ENCODE results near the gene ITGB5.
"Not testable (repeated sequence)": the region's sequence is repeated elsewhere in the genome, so short reads cannot be mapped to it uniquely, and the experiment has no call there.

Gene ITGB5

DNA sequence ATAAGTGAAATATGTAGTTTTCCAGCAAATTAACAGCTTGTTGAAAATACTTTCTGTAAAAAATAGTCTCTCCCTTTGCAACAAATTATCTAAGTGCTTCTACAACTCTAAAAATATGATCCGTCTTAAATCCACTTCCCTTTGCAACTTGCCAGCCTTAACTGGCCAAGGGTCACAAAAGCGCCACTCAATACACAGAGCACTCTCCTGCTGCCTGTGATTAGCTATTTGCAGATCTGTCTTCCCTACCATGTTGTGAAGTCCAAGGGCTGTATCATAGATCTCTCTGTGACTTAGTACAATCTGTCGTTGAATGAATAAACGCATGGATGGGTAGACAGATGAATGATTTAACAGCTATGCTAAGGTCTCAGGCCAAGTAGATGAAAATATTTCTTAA lies 76.2 kb downstream of the ITGB5 start:
- DNase-seq, result no peak

DNA sequence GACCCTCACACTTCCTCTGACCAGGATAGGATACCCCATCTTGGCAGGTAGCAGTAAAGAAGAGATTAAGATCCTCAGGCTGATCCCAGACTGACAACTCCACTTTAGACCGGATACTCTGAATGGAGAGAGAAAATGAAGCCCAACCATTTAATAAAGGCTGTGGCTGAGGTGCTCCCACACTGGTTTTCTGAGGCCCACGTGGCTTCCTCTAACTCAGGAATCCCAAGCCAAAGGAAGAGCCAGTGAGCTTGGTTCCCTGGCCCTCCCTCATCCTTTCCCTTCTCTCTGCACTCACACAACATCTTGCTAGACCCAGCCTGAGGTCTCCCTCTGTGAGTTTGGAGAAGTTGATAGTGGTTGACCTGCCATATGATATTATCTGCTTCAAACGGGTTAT lies 78.1 kb downstream of the ITGB5 start:
- no peak for DNase-seq

DNA sequence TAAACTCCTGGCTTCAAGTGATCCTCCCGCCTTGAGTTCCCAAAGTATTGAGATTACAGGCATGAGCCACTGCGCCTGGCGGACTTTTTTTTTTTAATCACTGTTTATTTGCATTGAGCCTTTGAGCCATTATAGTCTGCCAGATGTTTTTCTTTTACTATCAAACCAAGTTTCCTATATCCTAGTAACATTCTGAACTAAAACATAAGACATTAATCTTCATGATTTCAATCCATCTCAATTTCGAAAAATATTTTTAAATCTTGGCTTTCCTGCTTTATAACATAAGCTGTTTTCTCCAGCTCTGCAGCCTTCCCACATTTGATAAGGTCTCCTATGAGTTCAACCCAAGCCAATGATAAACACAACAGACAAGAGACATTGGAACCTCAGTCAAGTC lies 81.5 kb downstream of the ITGB5 start:
- DNase-seq, result no peak

DNA sequence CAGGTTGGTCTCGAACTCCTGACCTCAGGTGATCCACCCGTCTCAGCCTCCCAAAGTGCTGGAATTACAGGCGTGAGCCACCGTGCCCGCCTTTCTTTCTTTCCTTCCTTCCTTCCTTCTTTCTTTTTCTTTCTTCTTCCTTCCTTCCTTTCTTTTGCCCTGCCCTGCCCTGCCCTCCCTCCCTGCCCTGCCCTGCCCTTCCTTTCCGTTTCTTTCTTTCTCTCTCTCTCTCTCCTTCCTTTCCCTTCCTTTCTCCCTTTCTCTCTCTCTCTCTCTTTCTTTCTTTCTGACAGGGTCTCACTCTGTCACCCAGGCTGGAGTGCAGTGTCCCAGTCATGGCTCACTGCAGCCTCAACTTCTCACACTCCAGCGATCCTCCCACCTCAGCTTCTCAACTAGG lies 82.3 kb downstream of the ITGB5 start:
- DNase-seq, result no peak

DNA sequence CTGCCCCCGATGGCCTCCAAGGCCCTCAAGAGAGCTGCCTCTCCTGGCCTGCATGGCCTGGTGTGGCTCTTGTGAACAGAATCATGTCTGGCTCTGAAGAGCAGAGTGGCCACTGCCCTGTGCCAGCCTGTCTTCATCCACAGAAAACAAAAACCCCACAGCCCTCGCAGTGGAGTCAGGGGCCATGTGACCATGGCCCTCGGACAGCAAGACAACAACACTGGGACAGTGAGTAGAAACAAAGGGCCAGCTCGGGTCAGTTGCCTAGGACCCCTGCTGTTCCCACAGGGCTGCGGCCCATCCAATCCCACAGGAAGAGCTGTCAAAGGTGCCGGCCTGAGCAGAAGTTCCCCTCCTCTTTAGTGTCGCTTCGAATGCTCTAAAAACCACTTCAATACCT lies 84.5 kb downstream of the ITGB5 start:
- DNase-seq, result no peak

DNA sequence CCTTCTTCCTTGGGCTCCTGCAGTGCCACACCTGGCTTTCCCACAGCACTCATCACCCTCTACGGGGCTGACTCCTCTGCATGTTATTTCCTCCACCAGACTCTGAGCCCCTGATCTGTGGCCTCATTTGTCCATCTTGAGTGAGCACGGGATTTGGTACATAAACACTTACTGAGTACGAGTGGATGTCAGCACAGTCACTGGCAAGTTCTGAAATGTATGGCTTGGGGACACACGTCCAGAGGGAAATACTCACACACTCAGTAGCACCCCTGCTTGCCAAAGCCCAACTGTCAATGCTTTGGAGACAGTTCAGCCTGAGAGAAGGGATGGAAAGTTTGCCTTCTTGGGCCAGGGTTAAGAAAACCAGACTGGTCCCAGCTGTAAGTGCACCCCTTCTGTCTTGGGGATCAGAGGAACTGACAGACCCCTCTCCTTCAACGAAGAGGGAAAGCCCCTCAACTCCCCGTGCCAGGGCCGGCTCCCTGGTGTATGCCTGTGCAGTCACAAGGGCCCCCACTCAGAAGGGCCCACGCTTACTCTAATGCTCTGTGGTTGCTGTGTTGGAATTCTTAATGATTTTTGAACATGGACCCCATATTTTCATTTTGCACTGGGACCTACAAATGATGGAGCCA lies 85.0 kb downstream of the ITGB5 start:
- no peak for DNase-seq

- DNase-seq, result no peak
Measured at GRCh38 chr3:124800511-124801258, 86.5 kb downstream of the ITGB5 start.

DNA sequence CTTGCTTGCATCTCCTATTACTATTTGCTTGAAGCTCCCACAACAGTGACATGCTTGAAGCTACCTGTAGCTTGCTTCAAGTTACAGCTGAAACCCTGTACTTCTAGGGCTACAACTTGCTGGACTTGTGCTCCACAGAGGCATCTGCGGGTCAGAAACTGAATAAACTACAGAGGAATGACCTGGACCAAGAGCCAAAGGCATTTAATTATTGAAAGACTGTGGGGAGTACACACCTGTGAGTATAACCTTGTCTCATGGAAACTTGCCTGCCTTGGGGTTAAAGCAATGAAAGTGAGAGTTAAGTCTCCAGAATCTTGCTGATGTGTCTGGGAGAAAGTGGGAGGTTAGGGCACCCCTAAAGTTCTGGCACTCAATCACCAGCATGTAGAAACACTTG lies 87.1 kb downstream of the ITGB5 start:
- no peak for DNase-seq

- DNase-seq, result no peak
Measured at GRCh38 chr3:124799676-124800075, 87.5 kb downstream of the ITGB5 start.

GRCh38 chr3:124797426-124797945 lies 89.7 kb downstream of the ITGB5 start:
- no peak for DNase-seq

GRCh38 chr3:124796477-124796876 lies 90.7 kb downstream of the ITGB5 start:
- DNase-seq, result no peak

DNA sequence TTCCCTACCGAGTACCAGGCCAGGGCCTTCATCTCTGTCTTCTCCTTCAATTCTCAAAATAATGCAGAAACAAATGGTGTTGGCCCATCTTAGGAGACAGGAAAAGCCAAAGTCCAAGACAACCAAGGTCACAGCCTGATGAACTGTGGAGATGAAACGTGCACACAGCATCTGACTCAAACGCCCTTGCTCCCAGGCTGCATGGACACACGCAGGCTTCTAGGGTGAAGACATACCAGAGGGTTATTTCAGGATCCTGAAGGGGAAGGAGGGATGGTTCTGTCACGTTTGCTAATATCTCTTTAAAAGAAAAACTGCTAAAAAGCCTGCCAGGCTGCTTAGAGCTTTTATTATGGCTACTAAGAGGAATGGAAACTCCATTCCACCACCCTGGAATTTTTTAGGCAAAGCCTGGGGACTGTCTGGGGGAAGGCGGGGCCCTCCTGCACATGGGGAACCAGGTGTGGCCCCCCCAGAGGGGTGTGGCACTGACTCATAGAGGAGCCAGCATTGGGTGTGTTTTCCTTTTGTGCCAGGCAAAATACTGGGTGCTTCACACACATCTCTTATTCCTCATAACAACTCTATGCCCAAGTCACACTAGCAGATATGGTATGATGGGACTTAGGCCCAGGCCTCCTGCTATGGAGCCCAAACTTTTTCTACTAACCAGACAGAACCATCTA lies 94.0 kb downstream of the ITGB5 start:
- no peak for DNase-seq

DNA sequence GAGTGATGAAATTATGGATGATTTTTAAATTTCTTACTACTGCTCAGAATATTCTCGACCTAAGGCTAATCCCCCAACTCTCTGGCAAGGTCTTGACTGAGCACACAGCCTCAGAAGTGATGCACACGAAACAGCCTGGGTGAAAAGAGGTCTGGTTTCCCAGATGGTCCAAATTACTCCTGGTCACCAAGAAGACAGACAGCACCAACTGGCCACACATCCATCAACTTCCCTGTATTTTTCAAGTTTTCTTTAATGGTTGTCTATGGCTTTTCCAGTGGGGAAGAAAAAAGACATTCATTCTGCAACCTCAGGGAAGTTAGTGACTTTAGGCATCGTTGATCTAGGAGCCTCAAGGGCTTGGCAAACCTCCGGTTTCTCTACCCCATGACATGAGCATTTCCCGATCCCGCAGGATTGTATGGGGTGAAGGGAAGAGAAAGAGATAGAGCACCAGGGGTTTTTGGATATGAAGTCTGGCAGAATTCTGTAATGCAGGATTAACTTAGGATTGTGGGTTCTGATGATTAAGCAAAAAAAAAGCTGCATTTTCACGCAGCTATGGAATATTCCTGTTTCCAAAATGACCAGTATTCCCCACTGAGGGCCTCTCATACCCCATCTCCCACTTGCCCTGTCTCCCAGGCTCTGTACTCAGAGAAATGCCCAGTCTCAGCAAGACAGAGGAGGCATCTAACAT lies 94.7 kb downstream of the ITGB5 start:
- no peak for DNase-seq

DNA sequence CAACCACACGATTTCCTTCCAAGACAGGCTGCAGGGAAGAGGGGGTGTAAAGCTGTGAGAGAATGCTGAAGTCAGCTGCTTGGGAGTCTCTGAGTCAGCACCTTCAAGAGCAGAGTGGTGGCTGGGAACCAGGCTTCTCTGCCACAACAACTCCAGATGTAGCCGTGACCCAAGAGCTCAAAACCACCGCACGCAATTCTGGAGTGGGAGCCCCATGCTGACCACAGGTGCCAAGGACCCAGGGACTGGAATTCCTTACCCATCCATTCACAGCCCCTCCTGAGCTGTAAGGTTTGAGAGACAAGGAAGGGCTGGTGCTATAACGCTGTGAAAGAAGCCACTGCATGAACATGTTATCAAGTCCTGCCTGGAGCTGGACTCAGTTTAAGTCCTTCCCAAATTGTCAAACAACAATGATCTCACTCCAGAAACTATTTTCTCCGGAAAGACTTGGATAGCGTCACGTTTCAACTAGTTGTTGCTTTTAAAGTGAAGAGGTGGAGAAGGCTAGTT lies 95.5 kb downstream of the ITGB5 start:
- DNase-seq, result no peak

DNA sequence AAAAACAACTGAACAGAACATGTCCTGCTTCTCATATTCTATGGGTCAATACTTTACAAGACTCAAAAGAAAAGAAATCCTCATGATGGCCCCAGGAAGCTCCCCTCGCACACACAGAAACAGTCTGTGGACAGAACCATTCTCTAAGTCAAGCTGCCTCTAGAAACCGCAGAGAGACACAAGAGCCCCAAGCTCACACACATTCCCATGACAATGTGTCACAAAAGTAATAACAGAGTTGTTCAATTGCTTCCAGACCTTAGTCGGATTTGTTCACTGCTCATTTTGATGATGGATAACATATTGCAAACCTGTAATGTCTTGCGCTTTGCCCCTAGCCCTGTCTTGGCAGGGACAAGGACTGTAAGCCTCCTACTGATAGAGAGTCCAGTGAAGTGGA lies 96.0 kb downstream of the ITGB5 start:
- no peak for DNase-seq

- not testable (repeated sequence) for DNase-seq
Measured at GRCh38 chr3:124789103-124789502, 98.1 kb downstream of the ITGB5 start.

- DNase-seq, result no peak
Measured at GRCh38 chr3:124788254-124788745, 98.9 kb downstream of the ITGB5 start.

DNA sequence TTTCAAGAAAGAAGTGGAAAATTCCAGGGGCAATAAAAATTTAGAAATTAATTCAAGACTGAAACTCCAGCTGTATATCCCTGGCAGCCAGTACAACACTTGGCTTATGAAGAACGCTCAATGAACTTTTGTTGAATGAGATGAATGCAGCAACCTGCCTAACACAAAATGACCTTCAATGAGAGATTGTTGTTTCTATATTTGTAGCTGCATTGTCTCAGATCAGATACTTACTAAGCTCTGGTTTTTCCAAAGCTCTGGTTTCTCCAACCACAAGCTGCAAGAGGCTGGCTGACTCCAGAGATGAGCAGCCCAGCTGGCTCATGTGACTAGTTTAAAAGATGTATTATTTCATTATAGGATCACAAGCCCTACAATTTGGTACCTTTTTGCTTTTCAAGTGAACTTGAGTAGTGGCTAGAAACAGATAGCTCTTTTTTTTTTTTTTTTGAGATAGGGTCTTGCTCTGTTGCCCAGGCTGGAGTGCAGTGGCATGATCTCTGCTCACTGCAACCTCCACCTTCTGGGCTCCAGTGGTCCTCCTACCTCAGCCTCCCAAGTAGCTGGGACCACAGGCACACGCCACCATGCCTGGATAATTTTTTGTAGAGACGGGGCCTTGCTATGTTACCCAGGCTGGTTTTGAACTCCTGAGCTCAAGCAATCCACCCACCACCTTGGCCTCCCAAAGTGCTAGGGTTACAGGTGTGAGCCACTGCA lies 99.5 kb downstream of the ITGB5 start:
- DNase-seq, result no peak

DNA sequence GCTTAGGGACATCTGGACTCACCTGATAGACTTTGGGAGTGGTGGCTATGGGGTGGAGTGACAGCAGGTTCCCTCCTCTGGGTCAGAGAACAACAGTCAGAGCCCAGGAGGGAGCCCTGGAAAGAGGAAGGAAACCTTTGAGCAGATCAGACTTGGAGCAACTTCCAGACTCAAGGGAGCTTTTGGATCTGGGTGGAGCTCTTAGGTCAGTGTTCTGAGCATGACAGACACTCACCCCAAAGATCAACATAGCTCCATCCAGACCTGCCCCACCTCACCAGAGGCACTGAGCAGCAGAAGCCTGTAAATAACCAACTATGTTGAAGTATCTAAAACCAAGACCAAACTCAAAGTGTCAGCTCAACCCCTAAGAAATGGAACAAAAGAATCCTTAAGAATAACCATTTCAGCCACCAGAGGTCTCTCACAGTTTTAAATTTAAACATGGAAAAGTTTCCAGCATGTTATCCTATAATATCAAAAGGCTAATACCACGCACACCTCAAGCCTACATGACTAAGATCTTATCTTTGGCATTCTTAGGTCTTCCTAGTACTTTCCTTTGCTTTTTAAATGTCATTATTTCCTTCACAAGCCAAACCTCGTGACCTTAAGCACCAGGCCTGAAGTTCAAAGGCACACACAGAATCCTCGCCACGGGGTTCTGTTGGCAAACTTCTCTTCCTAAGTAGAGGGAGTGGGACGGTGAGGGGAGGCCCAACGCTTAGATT lies 100.5 kb downstream of the ITGB5 start:
- no peak for DNase-seq

DNA sequence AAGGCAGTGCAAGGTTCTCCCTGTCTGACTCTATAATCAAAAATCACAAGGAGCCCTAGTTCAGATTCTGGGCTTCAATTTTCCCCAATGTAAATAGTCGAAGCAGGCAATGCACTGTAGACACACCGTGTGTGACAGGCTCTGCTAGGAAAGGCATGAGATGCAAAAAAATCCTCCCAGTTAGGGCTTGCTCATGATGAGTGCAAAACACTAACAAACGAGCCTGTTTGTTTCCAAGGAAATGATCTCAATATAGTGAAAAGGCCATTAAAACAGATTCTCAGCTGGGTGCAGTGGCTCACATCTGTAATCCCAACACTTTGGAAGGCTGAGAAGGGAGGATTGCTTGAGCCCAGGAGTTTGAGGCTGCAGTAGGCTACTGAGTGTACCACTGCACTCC lies 101.2 kb downstream of the ITGB5 start:
- no peak for DNase-seq

DNA sequence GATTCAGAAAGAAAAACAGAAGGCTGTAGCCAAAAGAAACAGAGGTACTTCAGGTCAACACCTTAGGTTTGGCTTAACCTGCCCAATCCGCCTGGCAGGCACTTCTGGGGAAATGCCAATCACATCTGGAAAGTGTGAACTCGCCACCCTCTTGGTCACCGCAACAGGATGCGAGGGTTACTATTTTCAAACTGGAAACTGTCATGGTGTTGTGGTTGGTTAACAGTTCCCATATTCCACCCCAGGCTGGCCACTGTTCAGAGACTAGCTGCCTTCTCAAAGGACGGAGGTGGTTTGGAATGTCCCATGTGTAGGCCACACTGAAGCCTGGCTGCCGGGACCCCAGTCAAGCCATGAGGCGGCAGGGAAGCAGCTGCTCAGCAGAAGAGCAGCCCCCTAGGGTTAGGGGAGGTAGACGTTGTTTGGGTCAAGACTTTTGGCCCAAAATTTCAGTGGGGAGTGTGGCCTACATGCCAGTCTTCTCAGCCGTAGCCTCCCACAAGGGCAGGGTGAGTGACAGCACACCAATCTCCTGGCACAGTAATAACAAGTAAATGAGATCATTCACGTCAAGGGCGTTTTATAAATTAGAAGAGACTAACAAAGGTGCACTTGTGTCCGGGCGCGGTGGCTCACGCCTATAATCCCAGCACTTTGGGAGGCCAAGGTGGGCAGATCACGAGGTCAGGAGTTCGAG lies 102.3 kb downstream of the ITGB5 start:
- no peak for DNase-seq

Measured in effector CD8-positive, alpha-beta T cell (primary cell).